ENCODE measurements around the gene KCNJ16.

GRCh38 chr17:70127221-70127873 lies 52.3 kb downstream of the KCNJ16 start:
- TF ChIP-seq CTCF (conservative IDR thresholded peaks at IDR 0.05 in 1 of 2, IDR thresholded peaks at IDR 0.05 in 1 of 2; ENCODE audit: low read depth in 1 of 2, low read length in 2 of 2) (no peak), EZH2 (IDR thresholded peaks at IDR 0.05; ENCODE audit: low read length, missing control alignments) (no peak)
